OCI-LY7 (cell line): Measurements from ENCODE around the gene EHBP1.

Experiments used
- CTCF ChIP-seq: fragments of 200-600 bp; sonication (generic); conservative IDR thresholded peaks from 2 replicates; pipeline ENCODE4 v1.5.1; 2014; ENCODE audit warnings: mild to moderate bottlenecking, antibody characterized with exemption, low read length, moderate library complexity, mixed read lengths
- EZH2phosphoT487 ChIP-seq: fragments of 200-600 bp; sonication (generic); IDR thresholded peaks from 2 replicates; pipeline ENCODE4 v1.6.1; 2018; ENCODE audit warnings: low read depth, borderline replicate concordance, mild to moderate bottlenecking, mixed run types, antibody characterized with exemption, low read length, moderate library complexity, mixed read lengths

- TF ChIP-seq CTCF = no peak
- no peak for TF ChIP-seq EZH2phosphoT487
These were observed 189.6 kb downstream of the EHBP1 start for GRCh38 chr2:62894966-62895631.
